Measurements from ENCODE around the gene TNNI3. TPM values are rescaled to one million over a fixed set of nuclear protein-coding genes. Genes with fewer than 3 reads are reported as not detected.

TNNI3 gene
- total and polyA plus RNA-seq, 9 of the 15 experiments (the other 6 are each of a cell fraction or from before 2014, with no cell fraction given): 4.7 to 158 (median 42.0) TPM

DNA sequence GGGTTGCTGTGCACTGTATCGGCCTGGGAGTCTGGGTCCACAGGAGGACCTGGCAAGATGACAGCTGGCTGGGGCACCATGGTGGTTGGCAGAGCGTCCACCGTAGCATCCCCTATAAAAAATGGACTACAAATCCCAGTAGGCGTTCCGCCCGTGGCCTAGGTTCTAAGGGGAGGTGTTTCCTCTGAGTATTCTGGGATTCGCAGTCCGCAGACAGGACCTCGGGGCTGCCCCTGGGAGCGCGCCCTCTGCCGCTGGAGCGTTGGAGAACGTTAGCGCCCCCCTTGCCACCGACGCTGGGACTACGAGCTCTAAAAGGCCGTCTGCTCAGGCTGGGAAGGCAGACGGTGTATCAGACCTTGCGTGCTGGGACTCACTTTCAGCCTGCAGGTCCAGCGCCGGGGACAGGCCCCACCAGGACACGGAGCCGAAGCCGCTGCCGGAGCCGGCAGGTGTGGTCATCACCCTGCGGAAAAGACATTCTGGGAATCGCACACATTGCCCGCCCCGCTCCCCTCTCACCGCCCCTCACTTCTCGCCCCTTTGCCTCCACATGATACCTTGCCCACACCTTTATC is 8.5 kb upstream of the TNNI3 start (continued):
- TF ChIP-seq ZKSCAN8 (CRISPR knock-in tag; IDR thresholded peaks at IDR 0.05) (no peak), TBP (optimal IDR thresholded peaks at IDR 0.05; ENCODE audit: low read depth, low read length) (no peak), POLR2B (IDR thresholded peaks at IDR 0.05; ENCODE audit: low read depth, partially characterized antibody) (no peak), SRSF1 (IDR thresholded peaks at IDR 0.05; ENCODE audit: low read depth, low read length) (no peak), RBM34 (IDR thresholded peaks at IDR 0.05; ENCODE audit: borderline replicate concordance, insufficient read depth, low read length) (no peak), ETS2 (tag; IDR thresholded peaks at IDR 0.05; ENCODE audit: borderline replicate concordance, poor library complexity, severe bottlenecking) (no peak), CHCHD3 (CRISPR knock-in tag; IDR thresholded peaks at IDR 0.05) (no peak), CHD1 (IDR thresholded peaks at IDR 0.05; ENCODE audit: low read length) (no peak), ELF2 (CRISPR knock-in tag; IDR thresholded peaks at IDR 0.05) (no peak), KHSRP (IDR thresholded peaks at IDR 0.05) (no peak), ZFP36 (IDR thresholded peaks at IDR 0.05; ENCODE audit: low read depth, low read length, partially characterized antibody) (no peak), ZNF212 (CRISPR knock-in tag; IDR thresholded peaks at IDR 0.05) (no peak), ZNF263 (CRISPR knock-in tag; IDR thresholded peaks at IDR 0.05; ENCODE audit: borderline replicate concordance) (peak; percentile 54; the same call in 1 of the 2 replicates), THRAP3 (IDR thresholded peaks at IDR 0.05; ENCODE audit: borderline replicate concordance) (0 out of 2 replicates have a peak, but pooled peaks have one; percentile 5), MCM7 (IDR thresholded peaks at IDR 0.05) (no peak), KLF10 (CRISPR knock-in tag; IDR thresholded peaks at IDR 0.05) (no peak), CC2D1A (IDR thresholded peaks at IDR 0.05) (no peak), NONO (IDR thresholded peaks at IDR 0.05; ENCODE audit: low read depth in 2 of 2, low read length in 1 of 2) (no peak), KDM5B (IDR thresholded peaks at IDR 0.05; ENCODE audit: insufficient replicate concordance, low read depth, low read length) (no peak), POLR2G (IDR thresholded peaks at IDR 0.05; ENCODE audit: low read depth, low read length) (no peak), ZNF57 (CRISPR knock-in tag; IDR thresholded peaks at IDR 0.05) (no peak)
- TF ChIP-seq, protein P1, sequence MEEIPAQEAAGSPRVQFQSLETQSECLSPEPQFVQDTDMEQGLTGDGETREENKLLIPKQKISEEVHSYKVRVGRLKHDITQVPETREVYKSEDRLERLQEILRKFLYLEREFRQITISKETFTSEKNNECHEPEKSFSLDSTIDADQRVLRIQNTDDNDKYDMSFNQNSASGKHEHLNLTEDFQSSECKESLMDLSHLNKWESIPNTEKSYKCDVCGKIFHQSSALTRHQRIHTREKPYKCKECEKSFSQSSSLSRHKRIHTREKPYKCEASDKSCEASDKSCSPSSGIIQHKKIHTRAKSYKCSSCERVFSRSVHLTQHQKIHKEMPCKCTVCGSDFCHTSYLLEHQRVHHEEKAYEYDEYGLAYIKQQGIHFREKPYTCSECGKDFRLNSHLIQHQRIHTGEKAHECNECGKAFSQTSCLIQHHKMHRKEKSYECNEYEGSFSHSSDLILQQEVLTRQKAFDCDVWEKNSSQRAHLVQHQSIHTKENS (CRISPR knock-in tag; IDR thresholded peaks at IDR 0.05): no peak
- TF ChIP-seq, protein P2, sequence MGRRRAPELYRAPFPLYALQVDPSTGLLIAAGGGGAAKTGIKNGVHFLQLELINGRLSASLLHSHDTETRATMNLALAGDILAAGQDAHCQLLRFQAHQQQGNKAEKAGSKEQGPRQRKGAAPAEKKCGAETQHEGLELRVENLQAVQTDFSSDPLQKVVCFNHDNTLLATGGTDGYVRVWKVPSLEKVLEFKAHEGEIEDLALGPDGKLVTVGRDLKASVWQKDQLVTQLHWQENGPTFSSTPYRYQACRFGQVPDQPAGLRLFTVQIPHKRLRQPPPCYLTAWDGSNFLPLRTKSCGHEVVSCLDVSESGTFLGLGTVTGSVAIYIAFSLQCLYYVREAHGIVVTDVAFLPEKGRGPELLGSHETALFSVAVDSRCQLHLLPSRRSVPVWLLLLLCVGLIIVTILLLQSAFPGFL (CRISPR knock-in tag; IDR thresholded peaks at IDR 0.05): no peak
- TF ChIP-seq, protein P3, sequence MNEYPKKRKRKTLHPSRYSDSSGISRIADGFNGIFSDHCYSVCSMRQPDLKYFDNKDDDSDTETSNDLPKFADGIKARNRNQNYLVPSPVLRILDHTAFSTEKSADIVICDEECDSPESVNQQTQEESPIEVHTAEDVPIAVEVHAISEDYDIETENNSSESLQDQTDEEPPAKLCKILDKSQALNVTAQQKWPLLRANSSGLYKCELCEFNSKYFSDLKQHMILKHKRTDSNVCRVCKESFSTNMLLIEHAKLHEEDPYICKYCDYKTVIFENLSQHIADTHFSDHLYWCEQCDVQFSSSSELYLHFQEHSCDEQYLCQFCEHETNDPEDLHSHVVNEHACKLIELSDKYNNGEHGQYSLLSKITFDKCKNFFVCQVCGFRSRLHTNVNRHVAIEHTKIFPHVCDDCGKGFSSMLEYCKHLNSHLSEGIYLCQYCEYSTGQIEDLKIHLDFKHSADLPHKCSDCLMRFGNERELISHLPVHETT (CRISPR knock-in tag; conservative IDR thresholded peaks at IDR 0.05 in 1 of 2, IDR thresholded peaks at IDR 0.05 in 1 of 2): peak in 1 of 2 experiments; percentile 55; a peak in 2 of 4 replicates
